K562 (cell line): ENCODE results near the gene LRGUK. TPM values are rescaled to one million over a fixed set of nuclear protein-coding genes. Genes with fewer than 3 reads are reported as not detected.

Source experiments
- HNRNPK ChIP-seq: fragments of 200-400 bp; formaldehyde crosslinking; IDR thresholded peaks from one replicate; pipeline ENCODE4 v1.6.1; 2018; ENCODE audit warnings: mild to moderate bottlenecking, low read depth, low read length; ENCODE audit not compliant: poor library complexity, severe bottlenecking
- RERE ChIP-seq: sonication (generic); formaldehyde crosslinking; IDR thresholded peaks from 2 replicates; pipeline ENCODE4 v1.8.0; 2023; ENCODE audit warnings: missing genetic modification reagents, mild to moderate bottlenecking, borderline replicate concordance
- RNF2 ChIP-seq: sonication (generic); IDR thresholded peaks from 2 replicates; pipeline ENCODE4 v1.6.1; 2016
- XRCC4 ChIP-seq: IDR thresholded peaks from one replicate; pipeline ENCODE4 v1.6.1; 2011; ENCODE audit not compliant: insufficient read depth, insufficient read length; ENCODE audit errors: extremely low read depth
- polyA plus RNA-seq, 8 experiments: library from polyadenylated mRNA; depleted of rRNA in 4 of 8; stranded (reverse) in 5 of 8; unstranded in 3 of 8; fragments of >200 nt; fragmentation: Nextera tagmentation in 2 of 8; fragmentation: Illumina TruSeq in 1 of 8; extraction: Ambion mirVana in 2 of 8; extraction: Trizol in 1 of 8; gene quantifications; 2 replicates each; pipeline versions ENCODE4 v1.2.1 to v1.2.3, GENCODE V29; 2011 to 2014; ENCODE audit warnings: inconsistent platforms in 1 of 8, missing spikeins in 1 of 8
- total RNA-seq, 7 experiments: library from RNA; depleted of rRNA in 6 of 7; stranded (reverse); fragments of >200 nt in 6 of 7; fragmentation: Illumina TruSeq in 2 of 7; extraction: Trizol in 2 of 7; gene quantifications; 2 replicates each; pipeline versions ENCODE4 v1.2.1 to v1.2.3, GENCODE V29; 2011 to 2021; ENCODE audit warnings: low replicate concordance in 1 of 7
- TF ChIP-seq, protein P1 (sequence below), 3 experiments: IDR thresholded peaks in 2 of 3; conservative IDR thresholded peaks in 1 of 3; 2 replicates each; pipeline ENCODE4 v1.5.1; 2011 to 2012; ENCODE audit warnings: low read length in 3 of 3, mild to moderate bottlenecking in 3 of 3, control low read depth in 2 of 3, improper control_type of control experiment in 1 of 3, inconsistent platforms in 1 of 3, low read depth in 1 of 3, mixed read lengths in 1 of 3, moderate library complexity in 1 of 3; ENCODE audit not compliant: insufficient read depth in 2 of 3

The LRGUK gene
- total and polyA plus RNA-seq, 9 of the 15 experiments (the other 6 are each of a cell fraction or from before 2014, with no cell fraction given), result 0.04 to 0.33 (median 0.18) TPM

DNA sequence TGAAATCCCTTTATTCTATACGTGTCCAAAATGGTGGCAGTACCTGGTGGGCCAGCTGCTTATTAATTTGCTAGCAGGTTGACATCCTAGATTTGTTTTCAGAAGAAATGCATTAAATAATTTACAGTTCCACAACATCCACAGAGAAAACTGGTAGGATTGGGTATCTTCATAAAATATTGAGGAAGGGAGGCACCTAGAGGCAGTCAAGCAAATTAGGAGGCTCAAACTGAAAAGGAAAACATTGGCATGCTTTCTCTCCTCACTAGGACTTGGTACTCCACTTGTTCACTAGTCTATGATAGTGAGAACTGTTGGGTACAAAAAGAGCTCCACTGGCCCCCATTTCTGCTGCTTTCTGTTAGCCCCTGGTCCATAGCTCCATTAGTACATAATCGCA lies 18.3 kb upstream of the LRGUK start (continued):
- TF ChIP-seq, protein P1, sequence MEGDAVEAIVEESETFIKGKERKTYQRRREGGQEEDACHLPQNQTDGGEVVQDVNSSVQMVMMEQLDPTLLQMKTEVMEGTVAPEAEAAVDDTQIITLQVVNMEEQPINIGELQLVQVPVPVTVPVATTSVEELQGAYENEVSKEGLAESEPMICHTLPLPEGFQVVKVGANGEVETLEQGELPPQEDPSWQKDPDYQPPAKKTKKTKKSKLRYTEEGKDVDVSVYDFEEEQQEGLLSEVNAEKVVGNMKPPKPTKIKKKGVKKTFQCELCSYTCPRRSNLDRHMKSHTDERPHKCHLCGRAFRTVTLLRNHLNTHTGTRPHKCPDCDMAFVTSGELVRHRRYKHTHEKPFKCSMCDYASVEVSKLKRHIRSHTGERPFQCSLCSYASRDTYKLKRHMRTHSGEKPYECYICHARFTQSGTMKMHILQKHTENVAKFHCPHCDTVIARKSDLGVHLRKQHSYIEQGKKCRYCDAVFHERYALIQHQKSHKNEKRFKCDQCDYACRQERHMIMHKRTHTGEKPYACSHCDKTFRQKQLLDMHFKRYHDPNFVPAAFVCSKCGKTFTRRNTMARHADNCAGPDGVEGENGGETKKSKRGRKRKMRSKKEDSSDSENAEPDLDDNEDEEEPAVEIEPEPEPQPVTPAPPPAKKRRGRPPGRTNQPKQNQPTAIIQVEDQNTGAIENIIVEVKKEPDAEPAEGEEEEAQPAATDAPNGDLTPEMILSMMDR (IDR thresholded peaks at IDR 0.05 in 2 of 3, conservative IDR thresholded peaks at IDR 0.05 in 1 of 3; ENCODE audit: insufficient read depth in 2 of 3, low read depth in 1 of 3, low read length in 3 of 3), result peak; percentile 33 to 69 (median 52); a peak in 4 of 6 replicates
- TF ChIP-seq HNRNPK (no peak), RNF2 (no peak), XRCC4 (no peak), RERE (CRISPR knock-in tag) (no peak)
- TF ChIP-seq, all 486 proteins: peak for 4
